Esophagus muscularis mucosa (tissue), 4 donors: ENCODE measurements around the gene SLC7A7. TPM values are rescaled to one million over a fixed set of nuclear protein-coding genes. Genes with fewer than 3 reads are reported as not detected.

Experiments
- DNase-seq: peaks from one replicate; pipeline ENCODE4 v3.0.0-alpha.2; 2017; ENCODE audit errors: extremely low spot score
- H3K27ac ChIP-seq, 4 donors: fragments of 200-600 bp; sonication (generic); replicated peaks in 1 of 4; 1 replicate in 3 of 4; 2 replicates in 1 of 4; pipeline ENCODE4 v1.5.1; 2016 to 2019; ENCODE audit warnings: mild to moderate bottlenecking in 1 of 4
- H3K27me3 ChIP-seq, 4 donors: fragments of 200-600 bp; sonication (generic); one replicate each; pipeline versions ENCODE4 v1.5.1 to v1.6.0; 2016 to 2019
- H3K36me3 ChIP-seq, 4 donors: fragments of 200-600 bp; sonication (generic); one replicate each; pipeline ENCODE4 v1.5.1; 2016 to 2019
- H3K4me1 ChIP-seq, 4 donors: fragments of 200-600 bp; sonication (generic); one replicate each; pipeline ENCODE4 v1.5.1; 2016 to 2019
- H3K4me3 ChIP-seq, 4 donors: fragments of 200-600 bp; sonication (generic); 1 replicate in 2 of 4; 2 replicates in 2 of 4; pipeline ENCODE4 v1.5.1; 2016 to 2019; ENCODE audit warnings: mild to moderate bottlenecking in 4 of 4, moderate library complexity in 1 of 4
- H3K9me3 ChIP-seq, 4 donors: fragments of 200-600 bp; sonication (generic); 1 replicate in 3 of 4; 2 replicates in 1 of 4; pipeline ENCODE4 v1.5.1; 2016 to 2019
- EP300 ChIP-seq: sonication (generic); formaldehyde crosslinking; IDR thresholded peaks from one replicate; pipeline ENCODE4 v1.6.1; 2017; ENCODE audit warnings: antibody characterized with exemption
- POLR2A ChIP-seq: fragments of 450-650 bp; IDR thresholded peaks from one replicate; pipeline ENCODE4 v1.6.1; 2017; ENCODE audit warnings: antibody characterized with exemption, moderate library complexity, mild to moderate bottlenecking, low read depth
- POLR2AphosphoS5 ChIP-seq, 2 donors: sonication (generic); formaldehyde crosslinking; IDR thresholded peaks; one replicate each; pipeline ENCODE4 v1.6.1; 2017; ENCODE audit warnings: antibody characterized with exemption in 2 of 2
- WGBS: methylation state at CpG from one replicate; pipeline ENCODE4 v1.1.5; 2018; 5-methylcytosine and 5-hydroxymethylcytosine counted together
- intact Hi-C: fragments of 100-400 bp; cut with DNase I; formaldehyde crosslinking; loops from one replicate; pipeline ENCODE4 v1.15.1; 2023
- total RNA-seq, 4 donors: library from RNA; depleted of rRNA; stranded (reverse); fragments of >200 nt; gene quantifications; one replicate each; pipeline versions ENCODE4 v1.1.0 to v1.2.1, GENCODE V29; 2016
- TF ChIP-seq, protein P1 (sequence below), 3 experiments: fragments of 200-600 bp in 2 of 3; fragments of 450-650 bp in 1 of 3; sonication (generic) in 2 of 3; IDR thresholded peaks; one replicate each; pipeline ENCODE4 v1.5.1; 2017 to 2019; ENCODE audit warnings: antibody characterized with exemption in 3 of 3, mild to moderate bottlenecking in 2 of 3, moderate library complexity in 1 of 3

SLC7A7 gene
- total RNA-seq, 4 donors from 2014 or later, result 9.6 to 22.9 (median 15.3) TPM

DNA sequence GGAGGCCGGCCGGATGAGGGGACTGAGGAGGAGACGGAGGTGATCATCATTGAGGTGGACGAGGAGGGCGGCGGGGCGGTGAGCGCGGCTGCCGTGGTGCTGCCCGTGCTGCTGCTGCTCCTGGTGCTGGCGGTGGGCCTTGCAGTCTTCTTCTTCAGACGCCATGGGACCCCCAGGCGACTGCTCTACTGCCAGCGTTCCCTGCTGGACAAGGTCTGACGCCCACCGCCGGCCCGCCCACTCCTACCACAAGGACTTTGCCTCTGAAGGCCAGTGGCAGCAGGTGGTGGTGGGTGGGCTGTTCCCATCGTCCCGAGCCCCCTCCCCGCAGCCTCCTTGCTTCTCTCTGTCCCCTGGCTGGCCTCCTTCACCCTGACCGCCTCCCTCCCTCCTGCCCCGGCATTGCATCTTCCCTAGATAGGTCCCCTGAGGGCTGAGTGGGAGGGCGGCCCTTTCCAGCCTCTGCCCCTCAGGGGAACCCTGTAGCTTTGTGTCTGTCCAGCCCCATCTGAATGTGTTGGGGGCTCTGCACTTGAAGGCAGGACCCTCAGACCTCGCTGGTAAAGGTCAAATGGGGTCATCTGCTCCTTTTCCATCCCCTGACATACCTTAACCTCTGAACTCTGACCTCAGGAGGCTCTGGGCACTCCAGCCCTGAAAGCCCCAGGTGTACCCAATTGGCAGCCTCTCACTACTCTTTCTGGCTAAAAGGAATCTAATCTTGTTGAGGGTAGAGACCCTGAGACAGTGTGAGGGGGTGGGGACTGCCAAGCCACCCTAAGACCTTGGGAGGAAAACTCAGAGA, 30.8 kb upstream of the SLC7A7 start:
- H3K4me3 ChIP-seq, result no peak overlapping the region
- peak overlapping the region; percentile 84 to 93 (median 88) for H3K27ac ChIP-seq
- H3K27me3 ChIP-seq, result no peaks in the 10 kb centered on the region
- H3K36me3 ChIP-seq, result peaks cover 52 to 62% (median 58%) of the 10 kb centered on the region in 4 donors
- intact Hi-C loops, result no loop called here
- WGBS, result 85% methylated on average over 21 of the region's 26 CpGs
- peaks cover 50 to 95% (median 90%) of the 10 kb centered on the region in 4 donors for H3K4me1 ChIP-seq
- H3K9me3 ChIP-seq, result no peaks in the 10 kb centered on the region
- TF ChIP-seq, protein P1, sequence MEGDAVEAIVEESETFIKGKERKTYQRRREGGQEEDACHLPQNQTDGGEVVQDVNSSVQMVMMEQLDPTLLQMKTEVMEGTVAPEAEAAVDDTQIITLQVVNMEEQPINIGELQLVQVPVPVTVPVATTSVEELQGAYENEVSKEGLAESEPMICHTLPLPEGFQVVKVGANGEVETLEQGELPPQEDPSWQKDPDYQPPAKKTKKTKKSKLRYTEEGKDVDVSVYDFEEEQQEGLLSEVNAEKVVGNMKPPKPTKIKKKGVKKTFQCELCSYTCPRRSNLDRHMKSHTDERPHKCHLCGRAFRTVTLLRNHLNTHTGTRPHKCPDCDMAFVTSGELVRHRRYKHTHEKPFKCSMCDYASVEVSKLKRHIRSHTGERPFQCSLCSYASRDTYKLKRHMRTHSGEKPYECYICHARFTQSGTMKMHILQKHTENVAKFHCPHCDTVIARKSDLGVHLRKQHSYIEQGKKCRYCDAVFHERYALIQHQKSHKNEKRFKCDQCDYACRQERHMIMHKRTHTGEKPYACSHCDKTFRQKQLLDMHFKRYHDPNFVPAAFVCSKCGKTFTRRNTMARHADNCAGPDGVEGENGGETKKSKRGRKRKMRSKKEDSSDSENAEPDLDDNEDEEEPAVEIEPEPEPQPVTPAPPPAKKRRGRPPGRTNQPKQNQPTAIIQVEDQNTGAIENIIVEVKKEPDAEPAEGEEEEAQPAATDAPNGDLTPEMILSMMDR (IDR thresholded peaks at IDR 0.05), result no peak
- TF ChIP-seq POLR2A (no peak), POLR2AphosphoS5 (IDR thresholded peaks at IDR 0.05) (no peak), EP300 (no peak)
- DNase-seq, result no peak

DNA sequence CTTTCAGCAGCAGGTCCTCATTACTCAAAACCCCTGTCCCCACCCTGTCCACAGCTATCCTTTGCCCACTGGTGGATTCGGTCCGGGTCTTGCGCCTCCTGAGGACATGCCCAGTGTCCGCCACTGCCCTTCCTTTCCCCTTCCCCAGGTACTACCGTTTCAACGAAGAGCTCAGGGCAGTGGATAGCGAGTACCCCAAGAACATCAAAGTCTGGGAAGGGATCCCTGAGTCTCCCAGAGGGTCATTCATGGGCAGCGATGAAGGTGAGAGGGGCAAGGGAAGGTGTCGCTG, 29.8 kb upstream of the SLC7A7 start:
- no peak for DNase-seq
- peaks cover 40 to 95% (median 90%) of the 10 kb centered on the region in 4 donors for H3K4me1 ChIP-seq
- H3K27ac ChIP-seq, result peak overlapping the region in 1 of 4 donors; percentile 22
- intact Hi-C loops, result no loop called here
- H3K27me3 ChIP-seq, result no peaks in the 10 kb centered on the region
- no peak overlapping the region for H3K4me3 ChIP-seq
- H3K9me3 ChIP-seq, result no peaks in the 10 kb centered on the region
- H3K36me3 ChIP-seq, result peaks cover 52 to 65% (median 60%) of the 10 kb centered on the region in 4 donors
- TF ChIP-seq POLR2AphosphoS5 (IDR thresholded peaks at IDR 0.05) (no peak), POLR2A (no peak), EP300 (no peak)
- TF ChIP-seq, protein P1 (IDR thresholded peaks at IDR 0.05), result no peak
- WGBS, result 89% methylated on average over 9 of the region's 9 CpGs

DNA sequence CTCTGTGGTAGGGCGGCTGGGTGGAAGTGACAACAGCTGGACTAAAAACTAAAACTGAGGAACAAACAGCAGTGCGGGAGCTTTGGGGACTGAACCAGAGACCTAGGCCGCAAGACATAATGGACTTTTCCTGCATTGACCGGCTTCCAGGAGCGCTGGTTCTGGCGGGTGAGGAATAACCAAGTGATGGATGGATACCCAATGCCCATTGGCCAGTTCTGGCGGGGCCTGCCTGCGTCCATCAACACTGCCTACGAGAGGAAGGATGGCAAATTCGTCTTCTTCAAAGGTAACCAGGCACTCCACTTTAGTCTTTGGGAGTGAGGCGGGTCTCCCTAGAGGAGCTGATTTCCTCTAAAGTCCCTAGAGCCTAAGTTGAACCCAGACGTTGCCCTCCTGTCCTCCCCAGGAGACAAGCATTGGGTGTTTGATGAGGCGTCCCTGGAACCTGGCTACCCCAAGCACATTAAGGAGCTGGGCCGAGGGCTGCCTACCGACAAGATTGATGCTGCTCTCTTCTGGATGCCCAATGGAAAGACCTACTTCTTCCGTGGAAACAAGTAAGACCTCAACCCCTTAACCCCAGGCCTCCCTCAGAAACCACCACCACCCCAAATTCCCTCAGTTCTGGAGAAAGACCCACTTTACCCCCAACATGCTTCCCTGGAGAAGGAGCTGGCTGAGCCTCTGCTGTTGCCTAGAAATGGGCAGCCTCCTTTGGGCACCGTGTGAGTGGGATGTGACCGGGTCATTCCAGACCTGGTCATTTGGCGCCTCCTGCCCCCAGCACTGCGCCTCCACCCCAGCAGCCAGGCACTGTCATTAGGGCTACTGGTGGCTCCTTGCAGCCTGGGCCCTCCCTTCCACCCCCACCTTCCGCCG, 29.2 kb upstream of the SLC7A7 start:
- H3K27ac ChIP-seq, result peak overlapping the region in 1 of 4 donors; percentile 22
- TF ChIP-seq EP300 (no peak), POLR2AphosphoS5 (IDR thresholded peaks at IDR 0.05) (no peak), POLR2A (no peak)
- TF ChIP-seq, protein P1 (IDR thresholded peaks at IDR 0.05), result no peak
- H3K4me1 ChIP-seq, result peaks cover 37 to 95% (median 90%) of the 10 kb centered on the region in 4 donors
- 92% methylated on average over 17 of the region's 22 CpGs for WGBS
- H3K9me3 ChIP-seq, result no peaks in the 10 kb centered on the region
- DNase-seq, result no peak
- no peaks in the 10 kb centered on the region for H3K27me3 ChIP-seq
- intact Hi-C loops, result no loop called here
- peaks cover 52 to 66% (median 60%) of the 10 kb centered on the region in 4 donors for H3K36me3 ChIP-seq
- H3K4me3 ChIP-seq, result no peak overlapping the region

DNA sequence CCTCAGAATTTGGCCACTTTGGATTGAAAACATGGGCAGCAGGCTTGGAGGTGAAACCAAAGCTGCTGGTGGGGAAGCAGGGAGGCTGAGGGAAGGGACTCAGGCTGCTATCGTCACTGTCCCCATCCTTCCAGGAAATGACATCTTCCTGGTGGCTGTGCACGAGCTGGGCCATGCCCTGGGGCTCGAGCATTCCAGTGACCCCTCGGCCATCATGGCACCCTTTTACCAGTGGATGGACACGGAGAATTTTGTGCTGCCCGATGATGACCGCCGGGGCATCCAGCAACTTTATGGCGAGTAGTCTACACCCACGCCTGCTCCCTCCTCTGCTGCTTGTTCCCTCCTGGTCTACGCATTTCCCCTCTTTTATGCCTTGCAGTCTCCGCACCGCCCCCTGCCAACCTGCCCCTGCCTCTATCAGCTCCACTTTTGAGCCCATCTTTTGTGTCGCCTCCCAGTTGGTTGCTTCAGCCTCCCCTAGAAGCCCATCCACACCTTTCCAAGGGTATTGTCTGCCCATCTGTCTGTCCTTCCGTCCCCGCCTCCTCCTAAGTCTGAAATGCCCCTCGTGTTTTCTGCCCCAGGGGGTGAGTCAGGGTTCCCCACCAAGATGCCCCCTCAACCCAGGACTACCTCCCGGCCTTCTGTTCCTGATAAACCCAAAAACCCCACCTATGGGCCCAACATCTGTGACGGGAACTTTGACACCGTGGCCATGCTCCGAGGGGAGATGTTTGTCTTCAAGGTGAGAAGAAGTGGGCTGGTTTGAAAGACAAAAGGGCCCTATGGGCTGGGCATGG, 28.1 kb upstream of the SLC7A7 start:
- Histone ChIP-seq H3K4me3 (no peak overlapping the region), H3K36me3 (peaks cover 52 to 66% (median 60%) of the 10 kb centered on the region in 4 donors), H3K27me3 (no peaks in the 10 kb centered on the region), H3K27ac (peak overlapping the region in 3 of 4 donors; percentile 28 to 97 (median 34)), H3K4me1 (peaks cover 37 to 95% (median 90%) of the 10 kb centered on the region in 4 donors), H3K9me3 (no peaks in the 10 kb centered on the region)
- WGBS, result 79% methylated on average over 21 of the region's 21 CpGs
- TF ChIP-seq EP300 (no peak), POLR2A (no peak), POLR2AphosphoS5 (IDR thresholded peaks at IDR 0.05) (no peak)
- TF ChIP-seq, protein P1 (IDR thresholded peaks at IDR 0.05), result no peak
- no peak for DNase-seq
- intact Hi-C loops, result no loop called here
